SU-DHL-6 (cell line): Measurements from ENCODE around the gene ADM2.

Source experiments
- H2AFZ ChIP-seq: fragments of 200-600 bp; sonication (generic); 2 replicates; pipeline ENCODE4 v1.6.1; 2014; ENCODE audit warnings: low read depth, mild to moderate bottlenecking, moderate library complexity, mixed read lengths, antibody characterized with exemption, low read length; ENCODE audit not compliant: severe bottlenecking
- H3F3A ChIP-seq: fragments of 200-600 bp; shearing (Covaris generic); 2 replicates; pipeline ENCODE4 v1.6.0; 2016; ENCODE audit warnings: antibody characterized with exemption, mild to moderate bottlenecking; ENCODE audit not compliant: insufficient read depth
- H3K27ac ChIP-seq: fragments of 200-600 bp; sonication (generic); 2 replicates; pipeline ENCODE4 v1.5.1; 2016; ENCODE audit warnings: low read depth, mild to moderate bottlenecking, low read length, moderate library complexity, mixed read lengths
- H3K27me3 ChIP-seq: fragments of 200-600 bp; sonication (generic), shearing (Covaris generic); 2 replicates; pipeline ENCODE4 v1.6.0; 2014; ENCODE audit warnings: mild to moderate bottlenecking, low read length
- H3K36me3 ChIP-seq: fragments of 200-600 bp; sonication (generic); 2 replicates; pipeline ENCODE4 v1.6.1; 2014; ENCODE audit warnings: mild to moderate bottlenecking, low read length, mixed read lengths
- H3K4me2 ChIP-seq: fragments of 300-600, 200-600 bp; shearing (Covaris generic), sonication (generic); 2 replicates; pipeline ENCODE4 v1.6.0; 2014; ENCODE audit warnings: low read length, low read depth, mild to moderate bottlenecking; ENCODE audit not compliant: poor library complexity, severe bottlenecking
- H3K4me3 ChIP-seq: fragments of 200-600 bp; sonication (generic); 2 replicates; pipeline ENCODE4 v1.5.1; 2014; ENCODE audit warnings: antibody characterized with exemption, low read length, mild to moderate bottlenecking, mixed read lengths; ENCODE audit not compliant: insufficient read depth, poor library complexity, severe bottlenecking
- H3K79me2 ChIP-seq: fragments of 200-600 bp; sonication (generic); 2 replicates; pipeline ENCODE4 v1.6.1; 2014; ENCODE audit warnings: mild to moderate bottlenecking, low read length, moderate library complexity; ENCODE audit not compliant: insufficient read depth
- H3K9ac ChIP-seq: fragments of 200-600 bp; sonication (generic); 2 replicates; pipeline ENCODE4 v1.7.0; 2014; ENCODE audit warnings: mild to moderate bottlenecking, low read length
- H3K9me2 ChIP-seq: fragments of 200-600 bp; sonication (generic); replicated peaks from 2 replicates; pipeline ENCODE4 v1.6.1; 2014; ENCODE audit warnings: low read length; ENCODE audit not compliant: insufficient read depth
- H3K9me3 ChIP-seq: fragments of 200-600 bp; sonication (generic); 2 replicates; pipeline ENCODE4 v1.6.1; 2014; ENCODE audit warnings: low read length, mixed read lengths; ENCODE audit not compliant: insufficient read depth
- H4K20me1 ChIP-seq: fragments of 200-600 bp; sonication (generic); 2 replicates; pipeline ENCODE4 v1.6.1; 2014; ENCODE audit warnings: low read depth, mild to moderate bottlenecking, antibody characterized with exemption, low read length, moderate library complexity, mixed read lengths
- EZH2phosphoT487 ChIP-seq: fragments of 200-600 bp; sonication (generic), shearing (Covaris generic); conservative IDR thresholded peaks from 2 replicates; pipeline ENCODE4 v1.6.1; 2018; ENCODE audit warnings: mild to moderate bottlenecking, antibody characterized with exemption, low read length, moderate library complexity, mixed read lengths
- TF ChIP-seq, protein P1 (sequence below): fragments of 200-600 bp; sonication (generic); IDR thresholded peaks from one replicate; pipeline ENCODE4 v1.5.1; 2017; ENCODE audit warnings: antibody characterized with exemption, mild to moderate bottlenecking, low read length, moderate library complexity; ENCODE audit not compliant: insufficient read depth, poor library complexity, severe bottlenecking

The ADM2 gene

DNA sequence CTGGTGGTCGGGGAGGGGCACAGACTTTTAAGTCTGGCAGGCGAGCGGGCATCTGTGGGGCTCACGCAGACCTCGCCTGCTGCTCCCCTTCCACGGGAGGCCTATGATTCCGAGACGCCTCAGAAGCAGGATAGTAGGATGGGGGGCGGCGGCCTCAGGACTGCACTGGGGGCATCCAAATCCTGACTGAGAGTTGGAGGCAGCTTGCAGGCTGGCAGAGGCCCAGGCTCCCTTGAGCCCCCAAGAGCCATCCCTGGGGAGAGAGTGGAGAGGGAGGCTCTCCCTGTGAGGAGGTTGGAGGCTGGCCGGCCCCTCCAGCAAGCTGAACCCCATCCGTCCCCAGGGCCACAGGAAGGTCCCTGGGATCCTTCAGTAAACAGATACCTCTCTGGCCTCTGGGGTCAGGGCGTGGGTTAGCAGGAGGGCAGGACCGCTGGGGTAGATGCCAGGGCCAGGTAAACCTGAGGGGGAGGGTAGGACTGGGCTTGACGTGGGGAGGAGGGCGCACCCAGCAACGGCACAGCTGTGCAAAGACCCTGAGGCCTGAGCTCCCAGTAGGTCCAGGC is 39.8 kb upstream of the ADM2 start:
- no peaks in the 10 kb centered on the region for H3K27me3 ChIP-seq
- no peak overlapping the region for H3K4me3 ChIP-seq
- H3K36me3 ChIP-seq: no peaks in the 10 kb centered on the region
- H4K20me1 ChIP-seq: no peaks in the 10 kb centered on the region
- H3K9me3 ChIP-seq: no peaks in the 10 kb centered on the region
- no peak for TF ChIP-seq EZH2phosphoT487
- TF ChIP-seq, protein P1, sequence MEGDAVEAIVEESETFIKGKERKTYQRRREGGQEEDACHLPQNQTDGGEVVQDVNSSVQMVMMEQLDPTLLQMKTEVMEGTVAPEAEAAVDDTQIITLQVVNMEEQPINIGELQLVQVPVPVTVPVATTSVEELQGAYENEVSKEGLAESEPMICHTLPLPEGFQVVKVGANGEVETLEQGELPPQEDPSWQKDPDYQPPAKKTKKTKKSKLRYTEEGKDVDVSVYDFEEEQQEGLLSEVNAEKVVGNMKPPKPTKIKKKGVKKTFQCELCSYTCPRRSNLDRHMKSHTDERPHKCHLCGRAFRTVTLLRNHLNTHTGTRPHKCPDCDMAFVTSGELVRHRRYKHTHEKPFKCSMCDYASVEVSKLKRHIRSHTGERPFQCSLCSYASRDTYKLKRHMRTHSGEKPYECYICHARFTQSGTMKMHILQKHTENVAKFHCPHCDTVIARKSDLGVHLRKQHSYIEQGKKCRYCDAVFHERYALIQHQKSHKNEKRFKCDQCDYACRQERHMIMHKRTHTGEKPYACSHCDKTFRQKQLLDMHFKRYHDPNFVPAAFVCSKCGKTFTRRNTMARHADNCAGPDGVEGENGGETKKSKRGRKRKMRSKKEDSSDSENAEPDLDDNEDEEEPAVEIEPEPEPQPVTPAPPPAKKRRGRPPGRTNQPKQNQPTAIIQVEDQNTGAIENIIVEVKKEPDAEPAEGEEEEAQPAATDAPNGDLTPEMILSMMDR: no peak
- H3K79me2 ChIP-seq: no peaks in the 10 kb centered on the region
- H3K27ac ChIP-seq: no peak overlapping the region
- H3K4me2 ChIP-seq: no peak overlapping the region
- no peaks in the 10 kb centered on the region for H3K9me2 ChIP-seq
- H2AFZ ChIP-seq: no peak overlapping the region
- H3F3A ChIP-seq: peaks cover 32% of the 10 kb centered on the region; the same call in 1 of the 2 replicates
- no peak overlapping the region for H3K9ac ChIP-seq

DNA sequence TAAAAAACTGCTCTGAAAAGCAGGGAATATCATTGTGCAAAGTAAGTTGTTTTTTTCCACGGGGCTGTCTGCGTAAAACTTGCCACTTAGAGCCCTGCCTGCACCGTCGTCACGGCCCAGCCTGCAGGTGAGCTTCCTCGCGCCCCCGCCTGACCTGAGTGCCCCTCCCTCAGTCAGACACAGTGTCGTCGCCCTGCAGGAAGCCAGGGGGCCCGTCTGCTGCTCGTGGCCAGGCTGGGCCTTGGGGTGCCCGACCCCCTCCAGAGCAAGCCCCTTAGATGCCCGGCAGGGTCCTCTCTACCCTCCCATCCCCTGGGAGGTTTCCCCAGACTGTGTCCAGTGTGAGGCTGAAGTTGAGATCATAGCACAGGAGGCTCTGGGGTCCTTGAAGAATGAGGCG is 38.1 kb upstream of the ADM2 start:
- H3K9me2 ChIP-seq: no peaks in the 10 kb centered on the region
- no peaks in the 10 kb centered on the region for H3K9me3 ChIP-seq
- H3K4me2 ChIP-seq: no peak overlapping the region
- H4K20me1 ChIP-seq: no peaks in the 10 kb centered on the region
- 0 out of 2 replicates have a peak overlapping the region, but pooled peaks have one; percentile 12 for H3K27ac ChIP-seq
- no peaks in the 10 kb centered on the region for H3K36me3 ChIP-seq
- no peak overlapping the region for H3K9ac ChIP-seq
- no peak overlapping the region for H3K4me3 ChIP-seq
- H3K79me2 ChIP-seq: no peaks in the 10 kb centered on the region
- no peaks in the 10 kb centered on the region for H3K27me3 ChIP-seq
- peaks cover 34% of the 10 kb centered on the region; the same call in 1 of the 2 replicates for H3F3A ChIP-seq
- H2AFZ ChIP-seq: no peak overlapping the region
- TF ChIP-seq, protein P1: no peak
- TF ChIP-seq EZH2phosphoT487: no peak

DNA sequence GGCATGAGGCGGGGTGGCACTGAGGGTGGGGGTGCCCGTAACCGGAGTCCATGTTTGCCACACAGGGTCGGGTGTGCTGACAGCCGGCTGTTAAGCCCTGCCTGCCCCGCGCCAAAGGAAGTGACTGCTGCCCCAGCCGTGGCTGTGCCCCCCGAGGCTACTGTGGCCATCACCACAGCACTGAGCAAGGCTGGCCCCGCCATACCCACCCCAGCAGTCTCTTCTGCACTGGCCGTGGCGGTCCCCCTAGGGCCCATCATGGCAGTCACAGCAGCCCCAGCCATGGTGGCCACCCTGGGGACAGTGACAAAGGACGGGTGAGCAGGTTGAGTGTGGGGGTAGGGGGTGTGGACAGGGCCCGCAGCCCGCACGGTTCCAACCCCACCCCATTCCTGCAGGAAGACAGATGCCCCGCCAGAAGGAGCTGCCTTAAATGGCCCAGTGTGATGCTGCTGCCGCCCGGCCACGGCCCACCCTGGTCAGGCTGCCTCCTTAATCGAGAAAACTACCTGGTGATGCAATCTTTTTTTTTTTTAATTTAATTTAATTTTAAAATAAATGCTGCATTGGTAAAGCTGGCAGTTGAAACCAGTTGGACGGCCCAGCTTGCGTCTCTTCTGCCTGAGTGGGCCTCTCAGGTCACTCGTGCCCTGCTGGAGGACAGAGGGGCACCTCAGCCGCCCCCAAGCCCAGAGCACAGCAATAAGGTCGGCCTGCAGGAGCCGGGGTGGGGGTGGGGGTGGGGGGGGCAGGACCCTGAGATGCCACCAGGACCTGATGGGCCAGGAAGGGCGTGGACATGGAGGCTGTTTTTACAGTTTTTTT is 37.3 kb upstream of the ADM2 start:
- H3K79me2 ChIP-seq: no peaks in the 10 kb centered on the region
- H3K27me3 ChIP-seq: no peaks in the 10 kb centered on the region
- no peaks in the 10 kb centered on the region for H3K9me2 ChIP-seq
- no peak overlapping the region for H2AFZ ChIP-seq
- no peak overlapping the region for H3K4me3 ChIP-seq
- no peaks in the 10 kb centered on the region for H4K20me1 ChIP-seq
- TF ChIP-seq, protein P1: no peak
- no peak for TF ChIP-seq EZH2phosphoT487
- H3K9ac ChIP-seq: no peak overlapping the region
- H3K27ac ChIP-seq: no peak overlapping the region
- H3F3A ChIP-seq: peaks cover 40% of the 10 kb centered on the region
- no peak overlapping the region for H3K4me2 ChIP-seq
- no peaks in the 10 kb centered on the region for H3K36me3 ChIP-seq
- no peaks in the 10 kb centered on the region for H3K9me3 ChIP-seq
